Bronchial epithelial cell (primary cell): ENCODE data around the gene BMP4. TPM values are rescaled to one million over a fixed set of nuclear protein-coding genes. Genes with fewer than 3 reads are reported as not detected.

Experiments used
- DNase-seq: peaks from one replicate; pipeline ENCODE4 v3.0.0-alpha.2; 2010; ENCODE audit warnings: low read depth
- FAIRE-seq: peaks from 2 replicates; lab custom pipeline; 2011; peaks lifted over from hg19 to GRCh38; lab: Jason Lieb, UNC
- H3K27me3 ChIP-seq: 2 replicates; pipeline ENCODE4 v1.5.1; 2011; ENCODE audit warnings: low read length; ENCODE audit not compliant: control insufficient read depth, insufficient read depth
- H3K36me3 ChIP-seq: 2 replicates; pipeline ENCODE4 v1.5.1; 2011; ENCODE audit warnings: low read length; ENCODE audit not compliant: control insufficient read depth, insufficient read depth
- H3K4me3 ChIP-seq: 2 replicates; pipeline ENCODE4 v1.5.1; 2011; ENCODE audit warnings: mild to moderate bottlenecking, low read depth, low read length, control low read depth
- CTCF ChIP-seq: IDR thresholded peaks from 2 replicates; pipeline ENCODE4 v1.5.1; 2011; ENCODE audit warnings: mild to moderate bottlenecking, moderate library complexity, low read length, control low read depth, inconsistent platforms; ENCODE audit not compliant: insufficient read depth, severe bottlenecking
- total RNA-seq: library from RNA; depleted of rRNA; stranded (reverse); fragments of >200 nt; gene quantifications from 2 replicates; pipeline ENCODE4 v1.2.1, GENCODE V29; 2014

BMP4 gene
- total RNA-seq, 1 donor from 2014 or later = 0.53 TPM

- DNase-seq (no peak), FAIRE-seq (no peak)
- TF ChIP-seq CTCF = no peak
- H3K4me3 ChIP-seq = peak overlapping the region; percentile 55
- H3K27me3 ChIP-seq = peaks cover 9% of the 10 kb centered on the region
- no peaks in the 10 kb centered on the region for H3K36me3 ChIP-seq
Measured at GRCh38 chr14:53955229-53955556, 1.4 kb downstream of the BMP4 start.

- Histone ChIP-seq H3K27me3 (peaks cover 9% of the 10 kb centered on the region), H3K4me3 (peak overlapping the region; percentile 55), H3K36me3 (no peaks in the 10 kb centered on the region)
- no peak for FAIRE-seq
- TF ChIP-seq CTCF = peak; percentile 1
- DNase-seq = no peak
Measured at GRCh38 chr14:53954551-53955228, 1.9 kb downstream of the BMP4 start.

GRCh38 chr14:53953828-53954550, 2.6 kb downstream of the BMP4 start:
- no peak for TF ChIP-seq CTCF
- FAIRE-seq = no peak
- H3K4me3 ChIP-seq = peak overlapping the region; percentile 55
- no peaks in the 10 kb centered on the region for H3K36me3 ChIP-seq
- no peak for DNase-seq
- H3K27me3 ChIP-seq = peaks cover 9% of the 10 kb centered on the region

- no peak for TF ChIP-seq CTCF
- no peaks in the 10 kb centered on the region for H3K36me3 ChIP-seq
- DNase-seq (peak; percentile 52), FAIRE-seq (no peak)
- H3K4me3 ChIP-seq = peak overlapping the region; percentile 55
- peaks cover 9% of the 10 kb centered on the region for H3K27me3 ChIP-seq
Measured at GRCh38 chr14:53953002-53953827, 3.4 kb downstream of the BMP4 start.

GRCh38 chr14:53952533-53952932, 4.1 kb downstream of the BMP4 start:
- no peaks in the 10 kb centered on the region for H3K36me3 ChIP-seq
- H3K27me3 ChIP-seq = peaks cover 9% of the 10 kb centered on the region
- DNase-seq (no peak), FAIRE-seq (no peak)
- peak overlapping the region; percentile 55 for H3K4me3 ChIP-seq
- TF ChIP-seq CTCF = no peak
